Transverse colon (tissue), 4 donors: ENCODE results near the gene KRT12.

Experiments used
- POLR2A ChIP-seq: fragments of 450-650 bp; IDR thresholded peaks from one replicate; pipeline ENCODE4 v1.6.1; 2016; ENCODE audit warnings: antibody characterized with exemption, mild to moderate bottlenecking, moderate library complexity
- POLR2AphosphoS5 ChIP-seq, 3 donors: sonication (generic); formaldehyde crosslinking; IDR thresholded peaks; one replicate each; pipeline ENCODE4 v1.6.1; 2016; ENCODE audit warnings: antibody characterized with exemption in 3 of 3
- TF ChIP-seq, protein P1 (sequence below), 5 experiments: fragments of 200-600 bp in 3 of 5; fragments of 450-650 bp in 2 of 5; sonication (generic) in 3 of 5; IDR thresholded peaks; 1 replicate in 2 of 5; 2 replicates in 3 of 5; pipeline ENCODE4 v1.5.1; 2016 to 2017; ENCODE audit warnings: antibody characterized with exemption in 5 of 5, inconsistent platforms in 3 of 5, mild to moderate bottlenecking in 2 of 5, moderate library complexity in 1 of 5

DNA sequence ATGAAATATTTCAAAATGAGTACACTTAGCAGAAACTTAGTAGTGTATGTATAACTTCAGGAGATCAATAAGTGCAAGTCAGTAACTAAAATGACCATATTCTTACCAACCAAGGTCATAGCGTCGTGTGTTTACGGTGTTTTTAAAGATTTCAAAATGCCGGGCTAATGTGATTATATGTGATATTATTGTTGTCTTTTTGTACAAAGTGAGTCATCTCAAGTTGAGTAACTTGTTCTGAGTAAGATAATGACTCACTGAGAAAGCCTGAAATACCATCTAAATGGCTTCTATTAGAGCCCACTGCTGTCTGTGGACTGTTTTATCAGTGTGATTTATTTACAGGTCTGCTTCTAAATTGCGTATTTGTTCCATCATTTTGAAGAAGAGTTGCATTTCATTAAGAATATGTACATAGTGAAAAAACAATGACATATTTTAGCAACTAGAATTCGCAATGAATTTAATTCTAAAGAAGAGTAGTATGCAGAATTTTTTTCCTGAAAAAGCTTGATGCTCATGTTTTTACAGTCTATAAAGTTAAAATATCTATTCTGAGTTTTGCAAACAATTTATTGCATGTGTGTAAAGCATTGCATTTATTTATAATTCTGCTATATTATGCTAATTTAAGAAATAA lies 12.7 kb downstream of the KRT12 start:
- peak in 1 of 3 donors; percentile 29 for TF ChIP-seq POLR2AphosphoS5 (IDR thresholded peaks at IDR 0.05)
- TF ChIP-seq, protein P1, sequence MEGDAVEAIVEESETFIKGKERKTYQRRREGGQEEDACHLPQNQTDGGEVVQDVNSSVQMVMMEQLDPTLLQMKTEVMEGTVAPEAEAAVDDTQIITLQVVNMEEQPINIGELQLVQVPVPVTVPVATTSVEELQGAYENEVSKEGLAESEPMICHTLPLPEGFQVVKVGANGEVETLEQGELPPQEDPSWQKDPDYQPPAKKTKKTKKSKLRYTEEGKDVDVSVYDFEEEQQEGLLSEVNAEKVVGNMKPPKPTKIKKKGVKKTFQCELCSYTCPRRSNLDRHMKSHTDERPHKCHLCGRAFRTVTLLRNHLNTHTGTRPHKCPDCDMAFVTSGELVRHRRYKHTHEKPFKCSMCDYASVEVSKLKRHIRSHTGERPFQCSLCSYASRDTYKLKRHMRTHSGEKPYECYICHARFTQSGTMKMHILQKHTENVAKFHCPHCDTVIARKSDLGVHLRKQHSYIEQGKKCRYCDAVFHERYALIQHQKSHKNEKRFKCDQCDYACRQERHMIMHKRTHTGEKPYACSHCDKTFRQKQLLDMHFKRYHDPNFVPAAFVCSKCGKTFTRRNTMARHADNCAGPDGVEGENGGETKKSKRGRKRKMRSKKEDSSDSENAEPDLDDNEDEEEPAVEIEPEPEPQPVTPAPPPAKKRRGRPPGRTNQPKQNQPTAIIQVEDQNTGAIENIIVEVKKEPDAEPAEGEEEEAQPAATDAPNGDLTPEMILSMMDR (IDR thresholded peaks at IDR 0.05): no peak
- TF ChIP-seq POLR2A: no peak
